Prostate gland (tissue), 2 donors: ENCODE measurements around the gene MFAP3L. TPM values are rescaled to one million over a fixed set of nuclear protein-coding genes. Genes with fewer than 3 reads are reported as not detected.
"Not testable (repeated sequence)": the region's sequence is repeated elsewhere in the genome, so short reads cannot be mapped to it uniquely, and the experiment has no call there.

Source experiments
- DNase-seq: peaks from one replicate; pipeline ENCODE4 v3.0.0-alpha.2; 2019; ENCODE audit warnings: low spot score
- H3K27ac ChIP-seq, 2 donors: fragments of 200-600 bp; sonication (generic); 2 replicates each; pipeline ENCODE4 v1.5.1; 2017 to 2019
- H3K27me3 ChIP-seq: fragments of 200-600 bp; sonication (generic); replicated peaks from 2 replicates; pipeline ENCODE4 v1.5.1; 2019; ENCODE audit not compliant: insufficient read depth
- H3K36me3 ChIP-seq, 2 donors: fragments of 200-600 bp; sonication (generic); 1 replicate in 1 of 2; 2 replicates in 1 of 2; pipeline versions ENCODE4 v1.5.1 to v1.8.1; 2017 to 2019
- H3K4me1 ChIP-seq: fragments of 200-600 bp; sonication (generic); replicated peaks from 2 replicates; pipeline ENCODE4 v1.5.1; 2019
- H3K4me3 ChIP-seq, 2 donors: fragments of 200-600 bp; sonication (generic); 2 replicates each; pipeline ENCODE4 v1.5.1; 2017 to 2019
- H3K9me3 ChIP-seq: fragments of 200-600 bp; sonication (generic); 2 replicates; pipeline ENCODE4 v1.5.1; 2017
- CTCF ChIP-seq, 4 experiments: fragments of 200-600 bp in 2 of 4; fragments of 450-650 bp in 2 of 4; sonication (generic) in 2 of 4; IDR thresholded peaks; 1 replicate in 3 of 4; 2 replicates in 1 of 4; pipeline ENCODE4 v1.5.1; 2016 to 2019; ENCODE audit warnings: antibody characterized with exemption in 4 of 4, mild to moderate bottlenecking in 2 of 4, moderate library complexity in 2 of 4
- POLR2A ChIP-seq: fragments of 450-650 bp; IDR thresholded peaks from one replicate; pipeline ENCODE4 v1.6.1; 2016; ENCODE audit warnings: antibody characterized with exemption, mild to moderate bottlenecking
- POLR2AphosphoS5 ChIP-seq: sonication (generic); formaldehyde crosslinking; IDR thresholded peaks from one replicate; pipeline ENCODE4 v1.6.1; 2017; ENCODE audit warnings: antibody characterized with exemption
- WGBS: methylation state at CpG from one replicate; pipeline ENCODE4 v1.1.5; 2018; 5-methylcytosine and 5-hydroxymethylcytosine counted together
- intact Hi-C: fragments of 100-400 bp; cut with DNase I; formaldehyde crosslinking; loops from one replicate; pipeline ENCODE4 v1.14.2; 2022
- total RNA-seq, 2 donors: library from RNA; depleted of rRNA; stranded (reverse); fragments of >200 nt; gene quantifications; one replicate each; pipeline ENCODE4 v1.1.0, GENCODE V29; 2016

MFAP3L gene
- total RNA-seq, 2 donors from 2014 or later, result 10.0 to 32.2 TPM

DNA sequence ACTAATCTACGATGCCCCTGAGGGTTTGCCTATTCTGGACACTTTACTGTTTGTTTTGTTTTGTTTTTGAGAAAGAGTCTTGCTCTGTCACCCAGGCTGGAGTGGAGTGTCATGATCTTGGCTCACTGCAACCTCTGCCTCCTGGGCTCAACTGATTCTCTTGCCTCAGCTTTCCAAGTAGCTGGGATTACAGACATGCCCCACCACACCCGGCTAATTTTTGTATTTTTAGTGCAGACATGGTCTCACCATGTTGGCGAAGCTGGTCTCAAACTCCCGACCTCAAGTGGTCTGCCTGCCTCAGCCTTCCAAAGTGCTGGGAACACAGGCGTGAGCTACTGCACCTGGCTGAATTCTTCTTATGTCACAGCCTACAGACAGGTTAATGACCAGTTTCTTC lies 70.7 kb downstream of the MFAP3L start:
- DNase-seq, result no peak
- TF ChIP-seq POLR2AphosphoS5, result no peak
- no peak for TF ChIP-seq CTCF (IDR thresholded peaks at IDR 0.05)
- no peak for TF ChIP-seq POLR2A
- intact Hi-C loops, result no loop called here
- 84% methylated on average over 5 of the region's 5 CpGs for WGBS
- H3K4me3 ChIP-seq, result no peak overlapping the region
- H3K36me3 ChIP-seq, result no peaks in the 10 kb centered on the region
- H3K27me3 ChIP-seq, result no peaks in the 10 kb centered on the region
- H3K4me1 ChIP-seq, result no peaks in the 10 kb centered on the region
- H3K9me3 ChIP-seq, result no peaks in the 10 kb centered on the region
- no peak overlapping the region for H3K27ac ChIP-seq

DNA sequence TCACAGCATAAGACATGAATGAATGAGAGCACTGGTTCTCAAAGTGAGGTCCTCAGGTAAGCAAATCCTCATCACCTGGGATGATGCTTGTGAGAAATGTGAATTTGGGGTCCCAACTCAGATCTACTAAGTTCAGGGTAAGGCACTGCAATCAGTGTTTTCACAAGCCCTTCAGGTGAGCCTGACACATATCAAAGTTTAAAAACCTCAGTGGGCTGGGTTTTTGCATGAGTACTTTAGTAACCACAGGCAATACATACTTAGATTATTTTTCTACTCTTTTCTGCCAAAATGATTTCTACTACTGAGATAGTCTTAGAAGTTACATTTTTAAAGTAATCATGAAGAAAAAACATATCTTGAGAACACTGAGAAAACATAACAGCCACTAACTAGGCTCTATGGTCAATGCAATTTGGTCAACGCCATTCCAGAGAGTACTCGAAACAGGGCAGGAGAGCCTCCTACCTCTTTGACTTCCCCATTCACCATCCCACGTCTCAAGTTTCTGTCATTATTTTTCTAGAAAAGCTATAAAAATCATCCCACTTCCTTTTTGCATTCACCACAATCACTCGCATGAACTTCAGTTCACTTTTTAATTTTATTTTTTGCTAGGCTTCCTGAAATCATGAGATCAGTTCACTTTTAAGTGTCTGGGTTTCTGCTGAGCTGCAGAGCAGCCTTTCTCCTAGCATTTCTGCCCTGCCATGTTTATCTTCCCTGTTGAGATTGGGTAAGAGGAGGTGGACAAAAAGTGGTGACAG lies 73.8 kb downstream of the MFAP3L start:
- Histone ChIP-seq H3K9me3 (no peaks in the 10 kb centered on the region), H3K27me3 (no peaks in the 10 kb centered on the region), H3K4me1 (no peaks in the 10 kb centered on the region), H3K27ac (no peak overlapping the region), H3K36me3 (no peaks in the 10 kb centered on the region), H3K4me3 (no peak overlapping the region)
- DNase-seq, result no peak
- TF ChIP-seq POLR2A (no peak), POLR2AphosphoS5 (no peak), CTCF (IDR thresholded peaks at IDR 0.05) (no peak)
- intact Hi-C loops, result no loop called here
- WGBS, result 59% methylated on average over 4 of the region's 4 CpGs

- 72% methylated on average over 3 of the region's 3 CpGs for WGBS
- H3K27me3 ChIP-seq, result no peaks in the 10 kb centered on the region
- no peaks in the 10 kb centered on the region for H3K4me1 ChIP-seq
- H3K9me3 ChIP-seq, result no peaks in the 10 kb centered on the region
- no peaks in the 10 kb centered on the region for H3K36me3 ChIP-seq
- DNase-seq, result no peak
- intact Hi-C loops, result no loop called here
- H3K4me3 ChIP-seq, result no peak overlapping the region
- no peak overlapping the region for H3K27ac ChIP-seq
- no peak for TF ChIP-seq POLR2A
- no peak for TF ChIP-seq POLR2AphosphoS5
- no peak for TF ChIP-seq CTCF (IDR thresholded peaks at IDR 0.05)
Measured at GRCh38 chr4:169948271-169948670, 77.9 kb downstream of the MFAP3L start.

DNA sequence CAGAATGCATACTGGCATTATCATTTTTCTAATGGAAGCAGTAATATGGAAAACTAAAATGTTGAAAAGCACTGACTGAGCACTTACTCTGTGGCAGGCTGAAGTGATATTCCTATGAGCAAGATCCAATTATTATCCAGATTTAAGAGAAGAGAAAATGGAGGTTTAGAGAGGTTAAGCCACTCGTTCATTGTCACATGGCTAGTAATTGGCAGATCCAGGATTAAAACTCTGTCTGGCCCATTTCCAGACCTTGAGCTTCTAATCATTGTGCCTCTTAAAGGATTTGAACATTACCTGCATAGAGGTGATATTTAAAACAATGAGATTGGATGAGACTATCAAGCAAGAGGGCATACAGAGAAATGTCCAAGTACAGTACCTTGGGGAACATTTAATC lies 80.6 kb downstream of the MFAP3L start:
- Histone ChIP-seq H3K36me3 (no peaks in the 10 kb centered on the region), H3K27ac (no peak overlapping the region), H3K27me3 (no peaks in the 10 kb centered on the region), H3K4me3 (no peak overlapping the region), H3K4me1 (no peaks in the 10 kb centered on the region), H3K9me3 (no peaks in the 10 kb centered on the region)
- TF ChIP-seq CTCF (IDR thresholded peaks at IDR 0.05) (no peak), POLR2A (no peak), POLR2AphosphoS5 (no peak)
- intact Hi-C loops, result no loop called here
- DNase-seq, result no peak
- 82% methylated on average over 1 of the region's 1 CpG for WGBS

DNA sequence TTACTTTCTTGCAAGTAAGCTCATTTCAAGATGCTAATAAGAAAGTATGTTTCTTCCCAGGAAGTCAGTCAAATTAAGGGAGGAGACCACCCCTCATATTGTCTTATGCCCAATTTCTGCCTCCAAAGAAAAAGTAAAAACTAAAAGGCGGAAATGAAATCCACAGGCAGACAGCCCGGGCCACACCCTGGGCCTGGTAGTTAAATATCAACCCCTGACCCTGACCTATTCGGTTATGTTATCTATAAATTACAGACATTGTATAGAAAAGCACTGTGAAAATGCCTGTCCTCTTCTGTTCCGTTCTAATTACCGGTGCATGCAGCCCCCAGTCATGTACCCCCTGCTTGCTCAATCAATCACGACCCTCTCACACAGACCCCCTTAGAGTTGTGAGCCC lies 82.6 kb downstream of the MFAP3L start:
- H3K4me3 ChIP-seq, H3K27me3 ChIP-seq: not testable (repeated sequence)
- 93% methylated on average over 6 of the region's 6 CpGs for WGBS

More for the DNA sequence above, 82.6 kb downstream of the MFAP3L start:
- H3K4me1 ChIP-seq, H3K36me3 ChIP-seq, H3K27ac ChIP-seq, intact Hi-C loops, H3K9me3 ChIP-seq, DNase-seq: not testable (repeated sequence)
